UCSD-AML1 (cell line): ENCODE measurements around the gene ANKRD13A.
"Not testable (repeated sequence)": the region's sequence is repeated elsewhere in the genome, so short reads cannot be mapped to it uniquely, and the experiment has no call there.

ENCODE experiments used
- DNase-seq: peaks from one replicate; lab custom pipeline; 2025; ENCODE audit not compliant: unreplicated experiment; lab: John Stamatoyannopoulos, UW

The ANKRD13A gene

GRCh38 chr12:109983432-109984142, 15.6 kb upstream of the ANKRD13A start:
- DNase-seq, result no peak

GRCh38 chr12:109986236-109986635, 13.0 kb upstream of the ANKRD13A start:
- not testable (repeated sequence) for DNase-seq

DNA sequence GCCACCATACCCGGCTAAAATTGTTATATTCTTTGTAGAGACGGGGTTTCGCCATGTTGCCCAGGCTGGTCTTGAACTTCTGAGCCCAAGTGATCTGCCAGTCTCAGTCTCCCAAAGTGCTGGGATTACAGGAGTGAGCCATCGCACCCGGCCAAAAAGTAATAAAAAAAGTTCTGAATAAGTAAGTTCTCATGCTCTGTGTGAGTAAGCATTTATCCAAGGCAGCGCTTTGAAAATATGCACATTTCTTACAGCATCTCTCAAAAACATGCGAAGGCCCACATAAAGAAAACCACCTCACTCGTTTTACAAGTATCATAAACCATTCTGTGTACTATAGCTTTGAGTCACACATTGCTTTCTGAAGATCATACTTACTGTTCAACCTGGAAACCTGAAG, 11.6 kb upstream of the ANKRD13A start:
- no peak for DNase-seq

DNA sequence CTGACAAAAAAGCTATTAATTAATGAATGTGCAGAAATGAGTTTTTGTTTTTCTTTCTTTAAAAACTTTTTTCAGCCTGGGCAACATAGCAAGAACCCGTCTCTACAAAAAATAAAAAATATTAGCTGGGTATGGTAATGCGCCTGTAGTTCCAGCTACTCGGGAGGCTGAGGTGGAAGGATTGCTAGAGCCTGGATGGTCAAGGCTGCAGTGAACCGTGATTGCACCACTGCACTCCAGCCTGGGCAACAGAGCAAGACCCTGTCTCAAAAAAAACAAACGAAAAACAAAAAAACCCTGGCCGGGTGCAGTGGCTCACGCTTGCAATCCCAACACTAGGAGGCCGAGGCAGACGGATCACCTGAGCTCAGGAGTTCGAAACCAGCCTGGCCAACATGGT, 11.0 kb upstream of the ANKRD13A start:
- no peak for DNase-seq

DNA sequence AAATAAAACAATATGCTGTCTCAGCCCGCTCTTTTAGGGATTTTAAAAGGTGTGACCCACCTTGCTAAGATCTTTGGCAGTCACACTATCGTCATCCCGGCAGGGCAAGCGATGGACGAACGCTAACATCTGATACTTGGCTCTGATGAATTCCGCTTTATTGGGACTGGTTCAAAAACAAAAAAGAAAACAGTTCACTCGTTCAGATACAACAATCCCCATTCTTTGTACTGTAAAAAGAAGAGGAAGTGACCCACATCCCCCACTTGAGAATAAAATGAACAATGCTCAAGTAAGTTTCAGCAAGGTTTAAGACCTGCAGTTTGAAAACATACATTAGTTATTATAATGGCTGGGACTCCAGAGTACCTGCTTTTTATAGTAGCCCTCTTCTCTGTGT, 10.3 kb upstream of the ANKRD13A start:
- DNase-seq, result no peak

DNA sequence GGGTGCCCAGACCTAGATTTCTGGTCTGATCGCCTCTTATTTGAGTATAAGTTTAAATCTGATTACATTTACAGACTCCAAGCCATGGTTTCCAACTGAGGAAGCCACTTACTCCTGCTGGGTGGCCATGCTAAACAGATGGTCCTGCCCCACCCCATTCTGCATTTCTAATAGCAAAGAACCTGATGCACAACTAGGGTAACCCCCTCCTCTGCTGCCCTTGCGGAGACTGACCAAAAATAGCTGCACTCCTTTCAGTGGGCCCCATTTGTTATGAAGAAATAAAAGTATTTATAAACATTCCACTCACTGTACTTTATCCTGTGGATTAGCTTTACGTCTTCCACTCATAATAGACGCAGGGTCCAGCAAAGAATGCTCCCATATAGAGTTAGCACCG, 9.8 kb upstream of the ANKRD13A start:
- DNase-seq, result no peak

GRCh38 chr12:109991586-109991985, 7.6 kb upstream of the ANKRD13A start:
- no peak for DNase-seq

DNA sequence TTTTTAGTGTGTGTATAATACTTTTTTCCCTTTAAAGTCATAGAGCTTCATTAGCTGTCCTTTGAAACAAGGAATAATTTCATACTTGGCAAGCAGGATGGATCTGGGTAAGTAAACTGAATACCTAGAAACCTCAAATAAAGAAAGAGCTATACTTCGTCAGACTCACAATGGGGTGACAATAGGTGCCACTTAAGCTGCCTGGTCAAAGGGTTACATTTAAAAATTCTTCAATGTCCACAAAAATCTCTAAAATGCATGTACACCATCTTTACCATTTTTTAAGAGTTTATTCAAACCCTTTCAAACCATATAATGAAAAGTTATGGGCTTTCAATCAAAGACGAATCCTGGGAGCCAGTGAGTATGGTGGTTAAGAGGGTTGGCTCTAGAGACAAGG, 6.1 kb upstream of the ANKRD13A start:
- DNase-seq, result no peak

- DNase-seq, result no peak
Measured at GRCh38 chr12:109994401-109995175, 4.6 kb upstream of the ANKRD13A start.

DNA sequence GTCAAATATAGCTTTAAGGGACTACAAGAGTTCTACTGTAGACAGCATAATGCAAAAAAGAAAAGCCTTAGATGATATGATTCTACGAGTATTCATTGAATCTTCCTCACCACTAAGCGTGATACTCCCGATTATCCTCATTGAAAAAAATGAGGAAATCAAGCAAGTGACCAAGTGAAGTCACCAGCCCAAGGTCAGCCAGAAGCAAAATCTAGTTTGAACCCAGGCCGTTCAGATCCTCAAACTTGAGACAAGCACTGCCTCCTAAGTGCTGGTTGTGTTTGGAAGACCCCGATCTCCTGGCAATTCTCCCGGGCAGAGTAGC, 3.9 kb upstream of the ANKRD13A start:
- no peak for DNase-seq

- peak; percentile 94 for DNase-seq
Measured at GRCh38 chr12:109995686-109996482, 3.3 kb upstream of the ANKRD13A start, which contains the start of gene GIT2. Gene GIT2, minus strand, starts transcription at chr12:109996368. Its CDS starts 144 bp downstream, at chr12:109996224.

- no peak for DNase-seq
Measured at GRCh38 chr12:109996483-109996853, 2.8 kb upstream of the ANKRD13A start.

- DNase-seq, result no peak
Measured at GRCh38 chr12:109997393-109997792, 1.8 kb upstream of the ANKRD13A start.

DNA sequence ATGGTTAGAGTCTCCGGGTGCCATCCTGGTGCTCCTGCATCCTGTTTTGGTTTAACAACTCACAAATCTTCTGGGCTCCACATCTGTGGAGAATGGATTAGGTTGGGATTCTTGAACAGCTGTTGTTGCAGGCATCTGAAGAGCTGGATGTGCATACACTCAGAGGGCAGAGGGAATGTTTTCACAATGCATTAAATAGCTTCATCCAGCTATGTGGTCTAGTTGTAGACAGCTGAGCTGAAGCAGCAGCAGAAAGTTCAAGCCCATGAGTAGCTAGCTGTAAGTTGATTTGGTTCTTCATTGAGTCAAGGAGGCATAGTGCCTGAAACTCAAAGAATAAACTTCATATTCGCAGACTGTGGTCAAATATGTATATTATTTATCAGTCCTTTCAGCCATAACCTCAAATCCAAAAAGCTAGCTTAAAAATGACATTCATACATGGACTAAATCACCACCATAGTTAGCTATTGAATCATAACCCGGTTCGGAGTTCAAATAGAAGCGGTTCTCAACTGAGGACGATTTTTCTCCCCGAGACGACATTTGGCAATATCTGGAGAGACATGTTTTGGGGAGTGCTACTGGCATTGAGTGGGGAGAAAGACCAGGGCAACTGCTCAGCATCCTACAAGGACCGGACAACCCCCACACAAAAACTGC, 858 bp upstream of the ANKRD13A start:
- no peak for DNase-seq

GRCh38 chr12:109999649-109999971, 380 bp downstream of the ANKRD13A start:
- DNase-seq, result no peak

DNA sequence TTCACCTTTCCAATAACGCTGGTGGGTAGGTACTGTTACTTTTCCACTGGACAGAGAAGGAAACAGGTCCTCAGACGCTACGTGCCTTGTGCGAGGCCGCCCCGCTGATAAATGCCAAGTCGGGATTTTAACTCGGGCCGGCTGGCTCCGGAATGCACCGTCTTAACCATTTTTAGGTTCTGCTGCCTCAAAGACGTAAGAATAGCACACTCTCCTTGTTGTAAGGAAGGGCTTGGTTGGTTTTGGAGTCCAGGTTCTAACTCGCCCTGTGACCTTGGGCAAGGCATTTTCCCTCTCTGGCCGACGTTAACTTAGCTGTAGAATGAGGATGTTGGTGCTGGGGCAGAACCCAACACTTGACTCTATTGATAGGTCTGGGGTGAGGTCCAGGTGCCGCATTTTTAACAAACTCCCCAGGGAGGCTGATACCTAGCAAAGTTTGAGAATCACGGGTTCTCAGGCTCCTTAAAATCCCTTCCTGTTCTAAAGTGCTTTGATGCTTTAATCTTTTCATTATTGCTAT, 814 bp downstream of the ANKRD13A start:
- DNase-seq, result peak; percentile 19

GRCh38 chr12:110001596-110001995, 2.4 kb downstream of the ANKRD13A start:
- DNase-seq, result no peak

GRCh38 chr12:110002676-110003515, 3.7 kb downstream of the ANKRD13A start:
- DNase-seq, result no peak

DNA sequence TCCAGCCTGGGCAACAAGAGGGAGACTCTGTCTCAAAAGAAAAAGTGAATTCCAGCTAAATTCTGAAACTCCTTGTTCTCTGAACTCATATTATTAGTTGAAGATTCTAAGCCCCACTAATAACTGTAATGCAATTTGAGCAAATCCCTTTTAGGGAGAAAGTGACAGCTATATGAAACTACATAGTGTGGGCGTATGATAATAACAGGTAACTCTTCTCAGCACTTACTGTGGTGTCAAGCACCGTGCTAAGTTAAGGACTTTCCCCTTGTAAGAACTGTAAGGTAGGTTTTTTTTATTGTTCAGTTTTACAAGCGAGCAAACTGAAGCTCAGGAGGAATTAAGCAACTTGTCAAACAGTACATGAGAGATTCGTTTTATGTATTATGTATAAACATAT, 5.4 kb downstream of the ANKRD13A start:
- DNase-seq, result no peak

DNA sequence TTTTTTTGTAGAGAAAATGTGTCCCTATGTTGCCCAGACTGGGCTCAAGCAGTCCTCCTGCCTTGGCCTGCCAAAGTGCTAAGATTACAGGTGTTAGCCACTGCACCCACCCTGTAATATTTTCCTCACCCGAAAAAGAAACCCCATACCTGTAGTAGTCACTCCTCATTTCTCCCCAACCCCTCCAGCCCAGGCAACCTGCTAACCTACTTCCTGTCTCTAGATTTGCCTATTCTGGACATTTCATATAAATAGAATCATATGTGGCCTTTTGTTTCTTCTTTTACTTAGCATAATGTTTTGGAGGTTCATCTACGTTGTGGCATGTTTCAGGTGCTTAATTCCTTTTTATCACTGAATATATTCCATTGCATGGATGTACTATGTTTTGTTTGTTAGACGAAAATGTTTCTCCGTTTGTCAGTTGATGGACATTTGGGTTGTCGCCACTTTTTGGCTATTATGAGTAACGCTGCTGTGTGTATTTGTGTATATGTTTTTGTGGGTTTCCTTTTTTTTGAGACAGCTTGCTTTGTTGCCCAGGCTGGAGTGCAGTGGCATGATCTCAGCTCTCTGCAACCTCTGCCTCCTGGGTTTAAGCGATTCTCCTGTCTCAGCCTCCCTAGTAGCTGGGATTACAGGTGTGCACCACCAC, 6.2 kb downstream of the ANKRD13A start:
- DNase-seq, result no peak
